Fibroblast of pulmonary artery (primary cell): ENCODE results near the gene WFS1.

Experiments
- DNase-seq: peaks from one replicate; pipeline ENCODE4 v3.0.0-alpha.2; 2010; ENCODE audit warnings: low read depth
- H3K4me3 ChIP-seq: replicated peaks from 2 replicates; pipeline ENCODE4 v1.5.1; 2011; ENCODE audit warnings: low read depth, mild to moderate bottlenecking, control low read depth, low read length, moderate library complexity
- TF ChIP-seq, protein P1 (sequence below): IDR thresholded peaks from 2 replicates; pipeline ENCODE4 v1.5.1; 2011; ENCODE audit warnings: mild to moderate bottlenecking, control low read depth, low read length, inconsistent platforms; ENCODE audit errors: missing control alignments

WFS1 gene

GRCh38 chr4:6332669-6333050, 63.0 kb downstream of the WFS1 start:
- TF ChIP-seq, protein P1, sequence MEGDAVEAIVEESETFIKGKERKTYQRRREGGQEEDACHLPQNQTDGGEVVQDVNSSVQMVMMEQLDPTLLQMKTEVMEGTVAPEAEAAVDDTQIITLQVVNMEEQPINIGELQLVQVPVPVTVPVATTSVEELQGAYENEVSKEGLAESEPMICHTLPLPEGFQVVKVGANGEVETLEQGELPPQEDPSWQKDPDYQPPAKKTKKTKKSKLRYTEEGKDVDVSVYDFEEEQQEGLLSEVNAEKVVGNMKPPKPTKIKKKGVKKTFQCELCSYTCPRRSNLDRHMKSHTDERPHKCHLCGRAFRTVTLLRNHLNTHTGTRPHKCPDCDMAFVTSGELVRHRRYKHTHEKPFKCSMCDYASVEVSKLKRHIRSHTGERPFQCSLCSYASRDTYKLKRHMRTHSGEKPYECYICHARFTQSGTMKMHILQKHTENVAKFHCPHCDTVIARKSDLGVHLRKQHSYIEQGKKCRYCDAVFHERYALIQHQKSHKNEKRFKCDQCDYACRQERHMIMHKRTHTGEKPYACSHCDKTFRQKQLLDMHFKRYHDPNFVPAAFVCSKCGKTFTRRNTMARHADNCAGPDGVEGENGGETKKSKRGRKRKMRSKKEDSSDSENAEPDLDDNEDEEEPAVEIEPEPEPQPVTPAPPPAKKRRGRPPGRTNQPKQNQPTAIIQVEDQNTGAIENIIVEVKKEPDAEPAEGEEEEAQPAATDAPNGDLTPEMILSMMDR: no peak
- DNase-seq: no peak
- no peak overlapping the region for H3K4me3 ChIP-seq

GRCh38 chr4:6333301-6334202, 63.9 kb downstream of the WFS1 start:
- no peak overlapping the region for H3K4me3 ChIP-seq
- DNase-seq: peak; percentile 18
- TF ChIP-seq, protein P1: peak; percentile 61

- TF ChIP-seq, protein P1: no peak
- no peak overlapping the region for H3K4me3 ChIP-seq
- no peak for DNase-seq
Observed at GRCh38 chr4:6334203-6334887, 64.7 kb downstream of the WFS1 start.

GRCh38 chr4:6335040-6335590, 65.5 kb downstream of the WFS1 start:
- no peak overlapping the region for H3K4me3 ChIP-seq
- TF ChIP-seq, protein P1: no peak
- no peak for DNase-seq

DNA sequence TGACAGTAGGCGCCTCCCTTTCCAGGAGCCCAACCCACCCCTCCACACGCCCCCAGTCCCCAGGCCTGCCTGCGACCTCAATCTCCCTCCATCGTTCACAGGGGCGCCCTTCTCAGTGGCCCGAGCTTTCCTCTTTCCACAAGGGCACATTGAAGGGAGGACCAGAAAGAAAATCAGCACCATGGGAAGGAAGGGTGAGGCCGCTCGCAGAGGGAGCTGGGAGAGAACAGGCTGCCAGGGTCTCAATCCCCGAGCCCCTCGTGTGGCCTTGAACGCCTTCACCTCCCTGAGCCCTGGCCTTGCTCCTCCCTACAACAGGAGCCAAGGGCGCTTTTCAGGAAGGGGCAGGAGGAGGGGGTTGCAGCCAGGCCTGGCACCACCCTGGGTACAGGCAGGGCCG, 66.5 kb downstream of the WFS1 start:
- H3K4me3 ChIP-seq: no peak overlapping the region
- TF ChIP-seq, protein P1: no peak
- no peak for DNase-seq

DNA sequence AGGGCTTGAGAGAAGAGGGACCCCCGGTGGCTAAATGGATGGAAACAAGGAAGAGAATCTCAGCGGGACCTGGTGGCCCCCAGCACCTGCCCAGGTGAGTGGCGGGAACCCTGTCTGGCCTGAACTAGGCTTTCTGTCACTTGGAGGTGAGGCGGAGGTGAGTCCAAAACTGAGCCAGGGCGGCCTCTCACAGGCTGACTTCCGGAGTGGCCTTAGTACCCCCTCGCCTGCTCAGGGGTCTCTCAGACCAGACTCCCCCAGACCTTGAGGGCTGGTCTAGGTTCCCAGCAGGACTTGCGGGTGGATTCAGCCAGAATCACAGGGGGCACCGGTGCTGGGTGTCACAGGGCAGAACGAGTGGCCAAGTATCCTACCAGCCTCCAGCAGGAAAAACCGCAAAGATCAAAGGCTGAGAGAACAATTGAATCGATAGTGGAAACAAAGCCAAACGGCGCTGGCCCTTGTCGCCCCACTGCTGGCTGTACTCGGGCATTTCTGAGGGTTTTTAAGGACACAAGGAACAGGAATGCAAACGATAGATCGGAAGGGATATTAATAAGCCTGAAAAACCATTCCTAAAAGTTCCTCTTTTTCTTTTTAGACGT, 67.8 kb downstream of the WFS1 start:
- TF ChIP-seq, protein P1: no peak
- no peak overlapping the region for H3K4me3 ChIP-seq
- DNase-seq: no peak
